ENCODE data around the gene C10orf90. TPM values are rescaled to one million over a fixed set of nuclear protein-coding genes. Genes with fewer than 3 reads are reported as not detected.
"Not testable (repeated sequence)": the region's sequence is repeated elsewhere in the genome, so short reads cannot be mapped to it uniquely, and the experiment has no call there.

Gene C10orf90
- total RNA-seq, 1 experiment from 2014 or later = 0.18 TPM

- H3K9me3 ChIP-seq (ENCODE audit: low read length) = no peaks in the 10 kb centered on the region
- no peak overlapping the region for H3K4me3 ChIP-seq (ENCODE audit: low read length)
- no peaks in the 10 kb centered on the region for H3F3A ChIP-seq (ENCODE audit: low read length, unreplicated experiment)
- no peak overlapping the region for H3K4me2 ChIP-seq (ENCODE audit: low read length)
- CTCF ChIA-PET = no interaction called here
- H2AFZ ChIP-seq (ENCODE audit: low read length) = no peak overlapping the region
- ATAC-seq (no peak), DNase-seq (no peak)
- POLR2A ChIA-PET (ENCODE audit: unreplicated experiment) = no interaction called here
- no peaks in the 10 kb centered on the region for H3K4me1 ChIP-seq (ENCODE audit: insufficient read depth, low read length)
- H3K79me2 ChIP-seq (ENCODE audit: low read length) = no peaks in the 10 kb centered on the region
- no peaks in the 10 kb centered on the region for H3K36me3 ChIP-seq (ENCODE audit: low read depth, low read length)
- H4K20me1 ChIP-seq (ENCODE audit: low read length) = no peaks in the 10 kb centered on the region
- no peaks in the 10 kb centered on the region for H3K9me2 ChIP-seq (replicated peaks; ENCODE audit: low read length)
- BruUV-seq (replicated peaks) = no TSS peak
- no peaks in the 10 kb centered on the region for H3K27me3 ChIP-seq (ENCODE audit: low read length)
- H3K27ac ChIP-seq (ENCODE audit: low read length) = no peak overlapping the region
- TF ChIP-seq EZH2 (IDR thresholded peaks at IDR 0.05; ENCODE audit: low read length, unreplicated experiment) (no peak), CTCF (conservative IDR thresholded peaks at IDR 0.05; ENCODE audit: low read depth, low read length) (no peak), EZH2phosphoT487 (IDR thresholded peaks at IDR 0.05; ENCODE audit: borderline replicate concordance, low read length) (no peak)
- intact Hi-C loops (cut with micrococcal nuclease) = no loop called here
- no peak overlapping the region for H3K9ac ChIP-seq (ENCODE audit: low read length)
These were observed 119.3 kb downstream of the C10orf90 start for GRCh38 chr10:126551202-126551601.

DNA sequence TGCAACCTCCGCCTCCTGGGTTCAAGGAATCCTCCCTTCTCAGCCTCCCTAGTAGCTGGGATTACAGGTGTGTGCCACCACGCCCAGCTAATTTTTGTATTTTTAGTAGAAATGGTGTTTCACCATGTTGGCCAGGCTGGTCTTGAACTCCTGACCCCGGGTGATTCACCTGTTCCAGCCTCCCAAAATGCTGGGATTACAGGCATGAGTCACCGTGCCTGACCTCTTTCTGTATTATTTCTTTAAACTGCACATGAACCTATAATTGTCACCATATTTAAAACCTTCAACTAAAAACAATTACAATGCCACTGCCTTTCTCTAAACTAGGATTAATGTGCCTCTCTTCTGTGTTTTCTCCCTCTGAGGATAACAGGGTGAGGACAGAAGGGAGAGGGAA lies 119.9 kb downstream of the C10orf90 start:
- H3K36me3 ChIP-seq (ENCODE audit: low read depth, low read length); H3K4me1 ChIP-seq (ENCODE audit: insufficient read depth, low read length); H3K9me3 ChIP-seq (ENCODE audit: low read length); POLR2A ChIA-PET (ENCODE audit: unreplicated experiment); H3K79me2 ChIP-seq (ENCODE audit: low read length); ATAC-seq; H3K9ac ChIP-seq (ENCODE audit: low read length); H3K27me3 ChIP-seq (ENCODE audit: low read length); H4K20me1 ChIP-seq (ENCODE audit: low read length); BruUV-seq (replicated peaks); H3K4me2 ChIP-seq (ENCODE audit: low read length); intact Hi-C loops (cut with micrococcal nuclease); H3K4me3 ChIP-seq (ENCODE audit: low read length); H3K27ac ChIP-seq (ENCODE audit: low read length); H3K9me2 ChIP-seq (replicated peaks; ENCODE audit: low read length); CTCF ChIA-PET; H2AFZ ChIP-seq (ENCODE audit: low read length); H3F3A ChIP-seq (ENCODE audit: low read length, unreplicated experiment): not testable (repeated sequence)
- DNase-seq = peak; percentile 27

DNA sequence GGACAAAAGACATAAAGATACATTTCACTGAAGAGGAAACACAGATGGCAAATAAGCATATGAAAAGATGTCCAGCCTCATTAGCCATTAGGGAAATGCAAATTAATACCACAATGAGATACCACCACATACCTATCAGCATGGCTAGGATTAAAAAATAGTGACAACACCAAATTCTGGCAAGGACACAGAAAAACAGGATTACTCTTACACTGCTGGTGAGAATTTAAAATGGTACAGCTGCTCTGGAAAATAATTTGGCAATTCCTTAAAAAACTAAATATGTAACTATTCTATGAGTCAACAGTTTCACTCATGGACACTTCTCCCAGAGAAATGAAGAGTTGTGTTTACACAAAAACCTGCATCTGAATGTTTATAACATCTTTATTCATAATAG lies 121.1 kb downstream of the C10orf90 start:
- Histone ChIP-seq H3K9me2 (replicated peaks; ENCODE audit: low read length) (no peaks in the 10 kb centered on the region), H3K27me3 (ENCODE audit: low read length) (no peaks in the 10 kb centered on the region), H3K9ac (ENCODE audit: low read length) (no peak overlapping the region), H2AFZ (ENCODE audit: low read length) (no peak overlapping the region), H3K4me1 (ENCODE audit: insufficient read depth, low read length) (no peaks in the 10 kb centered on the region), H3F3A (ENCODE audit: low read length, unreplicated experiment) (no peaks in the 10 kb centered on the region), H3K79me2 (ENCODE audit: low read length) (no peaks in the 10 kb centered on the region), H3K27ac (ENCODE audit: low read length) (no peak overlapping the region), H3K4me3 (ENCODE audit: low read length) (no peak overlapping the region), H4K20me1 (ENCODE audit: low read length) (no peaks in the 10 kb centered on the region), H3K36me3 (ENCODE audit: low read depth, low read length) (no peaks in the 10 kb centered on the region), H3K9me3 (ENCODE audit: low read length) (no peaks in the 10 kb centered on the region), H3K4me2 (ENCODE audit: low read length) (no peak overlapping the region)
- DNase-seq (no peak), ATAC-seq (no peak)
- BruUV-seq (replicated peaks) = no TSS peak
- CTCF ChIA-PET = no interaction called here
- TF ChIP-seq CTCF (conservative IDR thresholded peaks at IDR 0.05; ENCODE audit: low read depth, low read length) = no peak
- no peak for TF ChIP-seq EZH2 (IDR thresholded peaks at IDR 0.05; ENCODE audit: low read length, unreplicated experiment)
- no peak for TF ChIP-seq EZH2phosphoT487 (IDR thresholded peaks at IDR 0.05; ENCODE audit: borderline replicate concordance, low read length)
- intact Hi-C loops (cut with micrococcal nuclease) = no loop called here
- POLR2A ChIA-PET (ENCODE audit: unreplicated experiment) = no interaction called here
